Measurements from ENCODE around the gene GALNT13. TPM values are rescaled to one million over a fixed set of nuclear protein-coding genes. Genes with fewer than 3 reads are reported as not detected.

GALNT13 gene
- total and polyA plus RNA-seq, 12 donors = 0.54 to 11.8 (median 3.1) TPM; not detected in 1

GRCh38 chr2:154240921-154241379 lies 369.2 kb downstream of the GALNT13 start:
- no peak for DNase-seq
- Histone ChIP-seq H3K36me3 (replicated peaks in 1 of 2) (no peaks in the 10 kb centered on the region), H3K4me1 (replicated peaks in 1 of 2) (no peaks in the 10 kb centered on the region), H3K27ac (no peak overlapping the region), H3K27me3 (no peaks in the 10 kb centered on the region), H3K9me3 (replicated peaks in 1 of 3) (no peaks in the 10 kb centered on the region), H3K4me3 (no peak overlapping the region)
- TF ChIP-seq, protein P1, sequence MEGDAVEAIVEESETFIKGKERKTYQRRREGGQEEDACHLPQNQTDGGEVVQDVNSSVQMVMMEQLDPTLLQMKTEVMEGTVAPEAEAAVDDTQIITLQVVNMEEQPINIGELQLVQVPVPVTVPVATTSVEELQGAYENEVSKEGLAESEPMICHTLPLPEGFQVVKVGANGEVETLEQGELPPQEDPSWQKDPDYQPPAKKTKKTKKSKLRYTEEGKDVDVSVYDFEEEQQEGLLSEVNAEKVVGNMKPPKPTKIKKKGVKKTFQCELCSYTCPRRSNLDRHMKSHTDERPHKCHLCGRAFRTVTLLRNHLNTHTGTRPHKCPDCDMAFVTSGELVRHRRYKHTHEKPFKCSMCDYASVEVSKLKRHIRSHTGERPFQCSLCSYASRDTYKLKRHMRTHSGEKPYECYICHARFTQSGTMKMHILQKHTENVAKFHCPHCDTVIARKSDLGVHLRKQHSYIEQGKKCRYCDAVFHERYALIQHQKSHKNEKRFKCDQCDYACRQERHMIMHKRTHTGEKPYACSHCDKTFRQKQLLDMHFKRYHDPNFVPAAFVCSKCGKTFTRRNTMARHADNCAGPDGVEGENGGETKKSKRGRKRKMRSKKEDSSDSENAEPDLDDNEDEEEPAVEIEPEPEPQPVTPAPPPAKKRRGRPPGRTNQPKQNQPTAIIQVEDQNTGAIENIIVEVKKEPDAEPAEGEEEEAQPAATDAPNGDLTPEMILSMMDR (IDR thresholded peaks at IDR 0.05) = no peak
- no peak for TF ChIP-seq POLR2A (IDR thresholded peaks at IDR 0.05)
- intact Hi-C loops (cut with DNase I) = no loop called here
- WGBS, 4 donors = 79 to 85% (median 84%) methylated on average over 11 to 12 of the region's 12 CpGs

DNA sequence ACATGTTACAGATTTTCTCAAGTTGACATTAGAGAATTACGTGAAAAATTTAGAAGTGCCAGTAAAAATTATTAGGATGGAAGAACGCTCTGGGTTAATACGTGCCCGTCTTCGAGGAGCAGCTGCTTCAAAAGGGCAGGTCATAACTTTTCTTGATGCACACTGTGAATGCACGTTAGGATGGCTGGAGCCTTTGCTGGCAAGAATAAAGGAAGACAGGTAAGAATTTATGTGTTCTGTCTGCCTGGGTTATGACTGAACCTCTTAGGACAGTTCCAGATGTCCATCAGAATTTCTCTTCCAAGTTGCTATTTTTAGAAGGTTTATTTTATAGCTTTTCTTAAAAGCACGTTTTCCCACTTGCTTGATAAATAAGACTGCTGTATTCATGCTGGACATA lies 371.0 kb downstream of the GALNT13 start:
- TF ChIP-seq, protein P1 (IDR thresholded peaks at IDR 0.05) = no peak
- no peak for TF ChIP-seq POLR2A (IDR thresholded peaks at IDR 0.05)
- 64 to 76% (median 70%) methylated on average over 7 of the region's 7 CpGs for WGBS, 4 donors
- no peaks in the 10 kb centered on the region for H3K36me3 ChIP-seq (replicated peaks in 1 of 2)
- no peaks in the 10 kb centered on the region for H3K27me3 ChIP-seq
- H3K9me3 ChIP-seq (replicated peaks in 1 of 3) = no peaks in the 10 kb centered on the region
- no peaks in the 10 kb centered on the region for H3K4me1 ChIP-seq (replicated peaks in 1 of 2)
- DNase-seq = no peak
- intact Hi-C loops (cut with DNase I) = no loop called here
- no peak overlapping the region for H3K27ac ChIP-seq
- H3K4me3 ChIP-seq = no peak overlapping the region

- intact Hi-C loops (cut with DNase I) = no loop called here
- H3K9me3 ChIP-seq (replicated peaks in 1 of 3) = no peaks in the 10 kb centered on the region
- DNase-seq = no peak
- TF ChIP-seq POLR2A (IDR thresholded peaks at IDR 0.05) = no peak
- TF ChIP-seq, protein P1 (IDR thresholded peaks at IDR 0.05) = no peak
- H3K36me3 ChIP-seq (replicated peaks in 1 of 2) = no peaks in the 10 kb centered on the region
- H3K4me3 ChIP-seq = no peak overlapping the region
- H3K4me1 ChIP-seq (replicated peaks in 1 of 2) = no peaks in the 10 kb centered on the region
- no peak overlapping the region for H3K27ac ChIP-seq
- WGBS, 4 donors = 42 to 73% (median 47%) methylated on average over 1 of the region's 1 CpG
- no peaks in the 10 kb centered on the region for H3K27me3 ChIP-seq
Measured at GRCh38 chr2:154243685-154244084, 372.0 kb downstream of the GALNT13 start.

- H3K27ac ChIP-seq = no peak overlapping the region
- no peaks in the 10 kb centered on the region for H3K27me3 ChIP-seq
- DNase-seq = no peak
- TF ChIP-seq POLR2A (IDR thresholded peaks at IDR 0.05) = no peak
- TF ChIP-seq, protein P1 (IDR thresholded peaks at IDR 0.05) = no peak
- no peak overlapping the region for H3K4me3 ChIP-seq
- no peaks in the 10 kb centered on the region for H3K4me1 ChIP-seq (replicated peaks in 1 of 2)
- 84 to 92% (median 87%) methylated on average over 3 of the region's 3 CpGs for WGBS, 4 donors
- H3K36me3 ChIP-seq (replicated peaks in 1 of 2) = no peaks in the 10 kb centered on the region
- intact Hi-C loops (cut with DNase I) = no loop called here
- no peaks in the 10 kb centered on the region for H3K9me3 ChIP-seq (replicated peaks in 1 of 3)
Measured at GRCh38 chr2:154244932-154245331, 373.2 kb downstream of the GALNT13 start.

Data from adrenal gland (tissue), 12 donors.